Measurements from ENCODE around the gene RNF121.

DNA sequence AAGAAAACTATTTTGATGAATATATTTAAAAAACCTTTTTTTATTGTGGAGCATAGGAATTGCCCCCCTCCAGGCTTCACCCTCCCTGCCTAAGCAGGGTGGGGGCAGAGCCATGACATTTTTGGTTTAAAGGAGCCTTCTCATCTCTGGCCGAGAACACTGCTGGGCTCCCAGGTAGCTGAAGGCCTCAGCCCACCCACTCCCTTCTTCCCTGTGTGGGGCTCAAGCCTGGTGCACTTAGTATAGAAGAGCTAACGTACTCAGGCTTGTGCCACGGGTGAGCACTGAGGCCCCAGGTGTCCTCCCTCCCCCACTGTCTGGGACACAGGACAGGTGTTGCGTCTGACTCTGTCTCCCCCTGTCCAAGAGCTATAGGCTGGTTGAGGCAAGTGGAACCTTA, 67.7 kb downstream of the RNF121 start:
- no peak for TF ChIP-seq CTCF (IDR thresholded peaks at IDR 0.05)
- no peak for TF ChIP-seq POLR2A (IDR thresholded peaks at IDR 0.05)
- no peak for TF ChIP-seq EP300 (IDR thresholded peaks at IDR 0.05)
- TF ChIP-seq POLR2AphosphoS5 (IDR thresholded peaks at IDR 0.05) = no peak
